NCI-H2227 (cell line): ENCODE measurements around the gene CCDC170.

Experiments
- DNase-seq: peaks from one replicate; lab custom pipeline; 2025; ENCODE audit not compliant: unreplicated experiment; lab: John Stamatoyannopoulos, UW

The CCDC170 gene

DNA sequence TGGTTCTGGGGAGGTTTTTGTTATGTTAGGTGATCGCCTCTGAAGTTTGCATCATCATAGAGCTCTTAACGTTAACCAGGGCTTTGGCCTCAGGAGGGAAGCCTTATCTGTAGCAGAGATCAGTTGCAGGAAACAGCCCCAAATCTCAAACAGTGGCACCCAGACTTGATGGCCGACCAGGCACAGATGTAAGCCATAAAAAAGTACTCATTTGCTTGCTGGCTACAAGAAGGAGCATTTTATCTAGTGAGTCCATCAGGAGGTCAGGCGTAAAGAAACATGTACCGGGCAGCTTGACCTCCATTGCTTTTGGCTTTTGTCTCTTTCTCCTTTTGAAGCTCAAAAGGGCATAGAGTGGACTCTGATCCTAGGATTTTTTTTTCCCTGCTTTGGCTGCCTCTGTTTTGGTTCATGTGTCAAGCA, 122.3 kb downstream of the CCDC170 start:
- DNase-seq: no peak

DNA sequence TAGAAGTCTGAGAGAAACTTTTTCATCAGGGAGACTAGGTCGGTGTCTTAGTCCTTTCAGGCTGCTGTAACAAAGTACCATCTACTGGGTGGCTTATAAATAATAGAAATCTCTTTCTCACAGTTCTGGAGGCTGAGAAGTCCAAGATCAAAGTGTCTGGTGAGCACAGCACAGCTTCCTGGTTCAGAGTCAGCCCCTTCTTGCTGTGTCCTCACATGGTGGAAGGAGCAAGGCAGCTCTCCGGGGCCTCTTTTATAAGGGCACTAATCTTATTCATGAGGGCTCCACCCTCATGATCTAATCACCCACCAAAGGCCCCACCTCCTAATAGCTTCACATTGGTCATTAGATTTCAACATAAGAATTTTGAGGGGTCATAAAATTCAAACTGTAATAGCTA, 122.8 kb downstream of the CCDC170 start:
- DNase-seq: no peak

DNA sequence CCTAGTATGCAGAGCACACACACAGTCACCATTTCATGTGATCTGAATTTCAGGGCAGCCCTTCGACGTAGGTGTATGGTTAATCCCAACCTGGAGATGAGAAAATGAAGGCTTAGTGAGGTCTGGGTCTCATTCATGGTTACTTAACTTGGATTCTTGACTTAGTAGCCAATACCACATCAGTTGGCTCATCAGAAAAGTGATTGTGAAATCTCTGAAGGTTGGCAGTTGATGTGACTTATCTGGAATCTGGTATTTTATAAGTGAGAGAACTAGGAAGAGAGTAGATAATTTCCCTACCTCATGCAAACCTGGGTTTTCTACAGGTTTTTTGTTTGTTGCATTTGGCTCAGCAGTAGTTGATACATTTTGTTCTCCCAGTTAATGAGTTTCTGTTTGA, 123.7 kb downstream of the CCDC170 start:
- no peak for DNase-seq

DNA sequence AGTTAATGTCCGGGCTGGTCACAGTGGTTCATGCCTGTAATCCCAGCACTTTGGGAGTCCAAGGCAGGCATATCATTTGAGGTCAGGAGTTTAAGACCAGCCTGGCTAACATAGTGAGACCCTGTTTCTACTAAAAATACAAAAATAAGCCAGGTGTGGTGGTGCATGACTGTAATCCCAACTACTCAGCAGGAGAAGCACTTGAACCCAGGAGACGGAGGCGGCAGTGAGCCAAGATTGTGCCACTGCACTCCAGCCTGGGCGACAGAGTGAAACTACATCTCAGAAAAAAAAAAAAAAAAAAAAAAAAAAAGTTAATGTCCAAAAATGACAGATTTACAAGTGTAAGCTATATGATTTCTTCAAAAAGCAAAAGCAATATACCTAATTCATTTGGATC, 124.9 kb downstream of the CCDC170 start:
- DNase-seq: no peak

DNA sequence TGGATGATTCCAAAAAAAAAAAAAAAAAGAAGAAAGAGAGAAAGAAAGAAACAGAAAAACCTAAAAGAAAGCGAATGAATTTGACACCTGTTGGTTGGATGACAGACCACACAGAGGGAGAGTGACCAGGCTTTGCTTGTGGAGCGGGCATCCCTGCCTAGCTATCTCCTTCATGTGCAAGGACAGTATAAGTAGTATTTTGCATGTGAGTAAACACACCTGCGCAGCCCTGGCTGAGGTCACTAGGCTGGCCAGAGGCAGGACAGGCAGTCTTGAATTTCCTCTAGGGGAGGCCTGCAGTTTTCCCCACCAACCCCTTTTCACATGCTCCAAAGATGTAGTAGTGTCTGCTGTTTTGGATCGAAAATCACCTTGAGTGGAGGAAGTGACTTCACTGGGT, 126.4 kb downstream of the CCDC170 start:
- no peak for DNase-seq

DNA sequence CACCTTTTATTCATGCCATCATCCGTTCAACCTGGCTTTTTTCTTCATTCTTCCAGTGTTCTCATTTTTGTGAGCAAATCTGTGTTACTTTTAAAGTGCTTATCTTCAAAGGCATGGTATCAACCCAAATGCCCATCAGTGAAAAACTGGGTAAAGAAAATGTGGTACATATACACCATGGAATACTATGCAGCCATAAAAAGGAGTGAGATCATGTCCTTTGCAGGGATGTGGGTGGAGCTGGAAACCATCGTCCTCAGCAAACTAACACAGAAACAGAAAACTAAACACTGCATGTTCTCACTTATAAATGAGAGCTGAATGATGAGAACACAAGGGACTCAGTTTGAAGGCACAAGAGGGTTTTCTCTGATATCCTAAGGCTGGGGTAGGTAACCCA, 130.3 kb downstream of the CCDC170 start:
- DNase-seq: no peak

DNA sequence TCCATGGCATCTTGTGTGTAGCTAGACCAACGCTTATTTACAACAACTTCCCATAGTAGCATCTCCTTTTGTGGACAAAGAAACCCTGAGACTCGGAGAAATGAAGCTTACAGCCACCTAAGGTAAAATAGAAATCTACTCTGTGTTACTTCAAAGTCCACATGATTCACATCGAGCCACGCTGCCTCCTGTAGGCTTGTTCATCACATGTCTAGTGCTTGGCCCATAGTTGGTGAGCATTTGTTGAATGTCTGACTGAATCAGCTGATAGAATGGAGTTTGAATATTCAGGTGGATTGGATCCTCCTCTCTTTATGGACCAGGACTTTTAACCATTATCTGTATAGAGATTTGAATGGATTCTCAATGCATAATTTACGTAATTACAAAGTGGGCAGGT, 130.7 kb downstream of the CCDC170 start:
- DNase-seq: no peak

DNA sequence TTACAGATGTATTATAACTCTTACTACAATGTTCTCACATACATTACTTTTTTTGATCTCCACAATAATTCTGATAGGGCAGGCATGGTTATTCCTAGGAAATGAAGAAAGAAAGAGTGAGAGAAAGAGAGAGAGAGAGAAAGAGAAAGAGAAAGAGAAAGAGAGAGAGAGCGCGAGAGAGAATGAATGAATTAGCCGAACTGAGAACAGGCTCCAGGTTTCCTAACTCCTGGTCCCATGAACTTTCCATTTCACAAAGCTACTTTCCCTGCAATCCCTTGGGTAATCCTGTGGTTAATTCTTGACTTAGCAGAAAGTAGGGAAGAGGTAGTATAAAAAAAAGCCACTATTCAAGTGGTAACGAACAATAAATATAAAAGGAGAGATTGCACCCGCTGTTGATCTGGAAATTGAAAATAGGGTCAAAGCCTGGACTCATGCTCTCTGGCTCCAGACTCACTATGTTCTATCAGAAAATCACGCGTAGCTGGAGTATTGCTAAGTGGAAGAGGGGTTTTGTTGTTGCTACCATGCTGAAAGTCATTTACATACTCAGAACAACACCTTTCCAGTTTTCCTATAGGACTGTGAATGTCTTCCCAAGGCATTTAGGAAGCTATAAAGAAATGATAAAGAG, 131.2 kb downstream of the CCDC170 start:
- DNase-seq: no peak

DNA sequence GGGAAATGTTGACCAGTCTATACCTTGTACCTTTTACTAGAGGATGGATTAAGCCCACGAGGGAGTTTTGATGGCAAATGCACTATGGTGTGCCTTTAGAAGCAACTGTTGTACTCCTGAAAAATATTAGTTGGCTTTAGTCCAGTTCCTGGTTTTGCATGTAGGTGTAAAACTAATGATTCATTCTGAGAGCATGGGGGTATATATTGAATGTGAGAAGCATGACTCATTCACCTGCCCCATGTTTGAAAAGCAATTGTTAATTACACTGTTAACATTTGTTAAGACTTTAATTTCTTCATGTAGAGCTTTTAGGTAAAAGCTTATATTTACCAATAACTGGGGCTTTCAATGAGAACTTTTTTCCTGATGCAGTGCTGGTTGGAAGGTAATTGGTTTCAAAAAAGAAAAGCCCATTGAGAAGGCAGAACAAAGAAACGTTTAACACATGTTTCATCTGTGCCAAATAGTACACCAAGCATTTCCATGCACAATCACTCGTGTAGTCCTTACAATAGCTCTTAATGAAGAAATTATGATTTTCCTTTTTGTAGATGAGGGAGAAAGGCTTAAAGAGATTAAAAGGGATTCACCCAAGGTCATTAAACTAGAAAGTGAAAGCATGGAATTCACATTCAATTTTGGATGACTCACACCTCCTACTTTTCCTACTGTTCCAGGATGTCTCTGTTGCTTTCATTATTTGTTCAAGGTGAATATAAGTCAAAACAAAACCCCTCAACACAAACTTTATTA, 134.1 kb downstream of the CCDC170 start:
- DNase-seq: no peak

DNA sequence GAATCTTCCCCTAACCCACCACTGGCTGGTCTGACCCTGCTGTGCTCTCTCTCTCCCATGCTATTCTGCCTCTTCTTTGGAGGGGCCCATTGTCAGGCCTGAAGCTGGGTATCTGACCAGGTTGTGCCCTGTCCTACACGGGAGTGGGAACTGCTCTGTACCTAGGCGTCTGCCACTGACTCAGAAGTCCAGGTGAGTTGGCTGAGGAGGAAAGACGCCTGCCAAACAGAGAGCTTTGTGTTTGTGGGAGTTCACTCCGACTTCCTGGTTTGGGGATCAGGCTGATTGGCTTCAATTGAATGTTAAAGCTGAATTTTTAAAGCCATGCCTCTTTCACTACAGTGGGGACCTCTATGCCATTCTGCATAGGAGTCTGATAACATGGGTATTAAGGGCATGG, 136.0 kb downstream of the CCDC170 start:
- DNase-seq: no peak

DNA sequence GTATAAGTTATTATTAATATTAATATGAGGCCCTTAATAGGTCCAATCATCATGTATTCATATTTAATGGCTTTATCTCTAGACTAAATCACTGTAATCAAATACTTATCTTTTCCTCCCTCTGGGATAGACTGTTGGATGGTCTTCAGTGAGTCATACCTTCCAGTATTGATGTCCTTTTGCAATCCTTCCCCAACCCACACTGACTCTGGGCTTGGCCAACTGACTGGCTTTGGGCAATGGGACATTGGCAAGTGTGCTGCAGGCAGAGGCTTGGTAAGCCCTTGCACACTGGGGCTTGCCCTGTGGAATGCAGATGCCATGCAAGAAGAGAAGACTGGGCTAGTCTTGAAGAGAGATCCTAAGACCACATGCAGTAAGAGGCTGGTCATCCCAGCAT, 136.6 kb downstream of the CCDC170 start:
- no peak for DNase-seq

DNA sequence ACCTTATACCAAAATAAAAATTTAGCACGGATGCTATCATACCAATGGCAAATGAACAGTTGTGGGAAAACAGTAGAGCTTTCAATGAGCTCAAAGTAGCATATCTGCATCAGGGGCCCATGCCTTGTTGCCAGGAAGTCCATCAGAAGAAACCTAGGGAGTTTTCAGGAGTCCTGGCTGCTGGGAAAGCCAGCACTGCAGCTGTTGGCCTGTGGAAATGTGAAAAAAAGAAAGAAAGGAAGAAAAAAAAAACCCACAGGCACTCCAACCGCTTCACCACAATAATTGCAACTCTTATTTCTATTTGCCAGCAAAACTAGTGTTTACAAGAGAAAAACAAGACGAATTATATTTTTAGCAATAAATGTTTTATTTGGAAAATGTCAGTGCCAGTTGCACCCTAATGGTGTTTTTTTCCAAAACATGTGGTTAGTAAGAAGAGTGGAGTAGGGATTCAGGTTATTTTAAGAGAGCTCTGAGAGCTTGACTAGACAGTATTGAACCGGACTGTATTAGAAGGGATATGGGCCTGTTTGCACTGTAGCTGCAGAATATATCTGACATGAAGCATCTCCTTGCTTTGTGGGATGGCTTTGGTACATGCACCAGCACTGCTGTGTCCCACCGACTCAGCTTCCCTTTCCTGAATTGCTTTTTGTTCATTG, 137.3 kb downstream of the CCDC170 start:
- no peak for DNase-seq

DNA sequence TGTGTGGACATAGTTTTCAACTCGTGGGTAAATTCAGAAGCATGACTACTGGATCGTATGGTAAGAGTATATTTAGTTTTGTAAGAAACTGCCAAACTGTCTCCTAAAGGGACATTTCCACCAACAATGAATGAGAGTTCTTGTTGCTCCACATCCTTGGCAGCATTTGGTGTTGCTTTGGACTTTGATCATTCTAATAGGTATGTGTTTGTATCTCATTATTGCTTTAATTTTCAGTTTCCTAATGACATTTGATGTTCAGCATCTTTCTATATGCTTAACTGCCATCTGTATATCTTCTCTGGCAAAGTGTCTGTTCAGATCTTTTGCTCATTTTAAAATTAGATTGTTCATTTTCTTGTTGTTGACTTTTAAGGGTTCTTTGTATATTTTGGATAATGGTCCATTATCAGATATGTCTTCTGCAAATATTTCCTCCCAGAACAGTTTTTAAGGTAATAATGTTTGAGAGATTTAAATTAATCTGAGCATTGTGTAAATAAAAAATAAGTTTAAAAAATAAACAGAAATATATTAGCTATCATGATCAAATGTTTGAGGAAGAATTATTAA, 138.7 kb downstream of the CCDC170 start:
- no peak for DNase-seq

DNA sequence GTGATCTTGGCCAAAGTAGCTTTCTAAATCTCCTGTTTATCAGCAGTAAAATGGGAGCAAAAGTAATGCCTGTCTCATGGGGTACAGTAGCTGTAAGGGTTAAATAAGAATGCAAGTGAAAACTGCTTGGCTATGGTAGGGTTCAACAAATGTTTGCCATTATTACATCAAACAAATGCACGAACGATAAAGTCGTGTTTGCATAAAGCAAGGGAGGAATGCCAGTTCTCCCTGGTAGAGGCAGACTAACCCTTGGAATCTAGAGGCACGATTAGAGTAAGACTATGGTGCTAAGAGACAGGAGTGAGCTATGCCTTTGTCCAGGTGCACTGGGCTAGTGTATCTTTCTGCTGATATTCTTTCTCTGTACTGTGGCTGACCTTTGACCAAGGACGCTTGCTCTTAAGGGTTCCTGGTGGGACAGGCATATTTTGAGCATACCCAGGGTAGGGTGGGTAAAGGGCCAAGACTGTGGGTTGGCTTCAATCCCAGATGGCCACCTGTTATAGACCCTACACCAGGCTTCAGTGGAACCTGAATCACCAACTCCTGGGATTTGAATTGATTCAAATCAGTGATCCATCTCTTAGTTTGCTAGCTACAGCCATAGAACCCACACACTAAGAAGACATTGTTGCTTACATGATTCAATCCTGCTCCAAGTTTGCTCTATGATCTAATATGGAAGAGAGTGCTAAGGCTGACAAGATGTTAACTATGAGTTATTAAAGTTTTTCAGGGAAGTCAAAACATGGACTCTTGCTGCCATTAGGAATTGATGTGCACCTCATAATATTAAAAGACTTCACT, 139.9 kb downstream of the CCDC170 start:
- no peak for DNase-seq

DNA sequence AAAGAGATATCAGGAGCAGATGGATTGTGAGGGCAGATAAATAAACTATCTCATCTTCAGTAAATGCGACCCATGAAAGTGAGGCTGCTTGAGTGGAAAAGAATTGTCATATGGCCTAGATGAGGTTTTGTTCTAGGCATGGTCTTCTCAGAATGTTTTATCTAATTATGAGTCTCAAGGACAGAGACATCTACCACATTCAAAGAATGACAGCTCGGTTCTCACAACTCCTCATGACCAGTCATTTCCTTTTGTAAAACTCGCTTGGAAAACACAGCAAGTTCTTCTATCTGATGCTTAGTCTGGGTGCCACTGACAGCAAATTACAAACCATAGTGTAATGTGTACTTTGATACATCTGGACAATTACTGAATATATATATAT, 140.5 kb downstream of the CCDC170 start:
- DNase-seq: no peak

DNA sequence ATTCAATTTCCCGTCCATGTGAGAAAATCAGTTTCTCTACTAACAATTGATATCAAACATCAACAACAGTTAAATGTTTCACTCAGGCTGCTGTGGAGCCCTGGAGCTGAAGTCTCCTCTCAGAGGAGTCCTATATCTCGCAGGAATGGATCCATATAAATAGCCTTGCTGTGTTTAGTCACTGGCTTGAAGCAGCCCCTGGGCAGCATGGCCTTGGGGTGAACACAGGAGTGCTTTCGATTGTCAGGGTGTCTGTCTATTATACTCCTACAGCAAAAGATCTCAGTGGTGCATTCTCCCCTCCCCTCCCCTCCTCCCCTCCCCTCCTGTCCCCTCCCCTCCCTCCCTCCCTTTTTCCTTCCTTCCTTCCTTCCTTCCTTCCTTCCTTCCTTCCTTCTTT, 141.9 kb downstream of the CCDC170 start:
- DNase-seq: no peak

DNA sequence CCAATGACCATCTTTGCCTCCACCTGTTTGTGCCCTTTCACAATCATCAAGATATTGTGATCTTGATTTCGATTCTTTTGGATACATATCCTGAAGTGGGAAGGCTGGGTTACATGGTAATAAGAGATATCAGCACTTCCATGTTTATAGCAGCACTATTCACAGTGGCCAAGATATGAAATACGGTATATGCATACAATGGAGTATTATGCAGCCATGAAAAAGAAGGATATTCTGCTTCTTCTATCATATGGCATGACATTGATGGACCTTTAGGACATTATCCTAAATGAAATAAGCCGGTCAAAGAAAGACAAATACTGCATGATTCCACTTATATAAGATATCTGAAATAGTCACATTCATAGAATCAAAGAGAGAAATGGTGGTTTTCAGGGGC, 144.0 kb downstream of the CCDC170 start:
- no peak for DNase-seq

DNA sequence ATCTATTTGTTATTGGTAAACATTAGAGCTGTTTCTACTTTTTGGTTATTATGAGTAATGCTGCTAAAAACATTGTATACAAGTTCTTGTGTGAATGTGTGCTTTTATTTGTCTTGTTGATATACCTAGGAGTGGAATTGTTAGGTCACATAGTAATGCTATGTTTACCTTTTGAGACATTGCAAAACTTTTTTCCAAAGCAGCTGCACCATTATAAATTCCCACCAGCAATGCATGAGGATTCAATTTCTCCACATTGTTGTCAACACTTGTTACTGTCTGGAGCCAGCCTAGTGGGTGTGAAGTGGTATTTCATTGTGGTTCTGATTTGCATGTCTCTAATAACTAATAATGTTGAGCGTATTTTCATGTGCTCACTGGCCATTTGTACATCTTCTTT, 145.9 kb downstream of the CCDC170 start:
- no peak for DNase-seq

DNA sequence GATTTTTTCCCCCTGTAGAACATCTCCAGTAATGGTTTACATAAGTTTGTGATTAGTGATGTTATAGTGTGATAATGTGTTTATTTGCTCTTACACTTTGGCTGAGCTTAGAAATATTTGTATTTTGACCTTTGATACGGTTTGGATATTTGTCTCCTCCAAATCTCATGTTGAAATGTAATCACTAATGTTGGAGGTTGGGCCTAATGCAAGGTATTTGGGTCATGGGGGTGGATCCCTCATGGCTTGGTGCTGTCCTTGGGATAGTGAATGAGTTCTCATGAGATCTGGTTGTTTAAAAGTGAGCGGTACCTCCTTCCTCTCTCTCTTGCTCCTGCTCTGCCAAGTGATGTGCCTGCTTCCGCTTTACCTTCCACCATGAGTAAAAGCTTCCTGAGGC, 147.2 kb downstream of the CCDC170 start:
- no peak for DNase-seq

DNA sequence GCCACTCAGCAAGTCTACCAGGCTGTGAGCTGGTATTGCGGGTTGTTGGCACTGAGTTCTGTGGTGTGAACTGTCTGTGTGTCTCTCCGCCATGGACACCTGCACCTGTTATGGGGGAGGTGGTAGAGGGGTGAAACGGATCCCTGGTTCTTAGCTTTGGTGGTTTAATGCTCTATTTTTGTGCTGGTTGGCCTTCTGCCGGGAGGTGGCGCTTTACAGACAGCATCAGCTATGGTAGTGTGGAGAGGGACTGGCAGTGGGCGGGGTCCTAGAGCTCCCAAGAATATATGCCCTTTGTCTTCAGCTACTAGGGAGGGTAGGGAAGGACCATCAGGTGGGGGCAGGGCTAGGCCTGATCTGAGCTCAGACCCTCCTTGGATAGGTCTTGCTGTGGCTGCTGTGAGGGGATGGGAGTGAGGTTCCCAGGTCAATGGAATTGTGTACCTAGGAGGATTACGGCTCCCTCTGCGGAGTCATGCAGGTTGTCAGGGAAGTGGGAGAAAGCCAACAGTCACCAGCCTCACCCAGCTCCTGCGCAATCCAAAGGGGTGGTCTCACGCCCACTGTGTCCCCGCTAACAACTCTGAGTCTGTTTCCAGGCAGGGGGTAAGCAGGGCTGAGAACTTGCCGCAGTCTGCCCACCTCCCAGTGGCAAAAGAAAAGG, 154.3 kb downstream of the CCDC170 start:
- DNase-seq: no peak

DNA sequence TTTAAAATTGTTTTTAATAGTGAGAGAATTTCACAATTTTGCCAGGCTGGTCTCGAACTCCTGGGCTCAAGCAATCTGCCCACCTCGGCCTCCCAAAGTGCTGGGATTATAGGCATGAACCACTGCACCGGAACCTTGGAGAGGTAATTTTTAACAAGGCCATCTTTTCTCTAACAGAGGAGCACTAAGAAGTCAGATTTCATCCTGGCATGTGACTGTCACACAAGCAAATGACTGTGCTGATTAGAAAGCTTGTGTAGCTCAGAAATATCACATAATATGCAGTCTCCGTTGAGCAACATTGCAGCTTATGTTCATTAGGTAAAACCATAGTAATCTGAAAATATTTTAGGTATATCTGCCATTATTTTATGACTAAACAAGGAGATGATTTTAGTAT, 156.0 kb downstream of the CCDC170 start:
- no peak for DNase-seq
